NCI-H146 treated with DMSO at 0.1 percent for 48 hours (cell line): ENCODE measurements around the gene TMEM141.
A peak's percentile ranks its signal among the peaks of the same experiment; 100 is the strongest.
"Not testable (repeated sequence)": the region's sequence is repeated elsewhere in the genome, so short reads cannot be mapped to it uniquely, and the experiment has no call there.

Experiments
- DNase-seq: peaks from one replicate; lab custom pipeline; 2025; ENCODE audit not compliant: unreplicated experiment; lab: John Stamatoyannopoulos, UW

TMEM141 gene

DNA sequence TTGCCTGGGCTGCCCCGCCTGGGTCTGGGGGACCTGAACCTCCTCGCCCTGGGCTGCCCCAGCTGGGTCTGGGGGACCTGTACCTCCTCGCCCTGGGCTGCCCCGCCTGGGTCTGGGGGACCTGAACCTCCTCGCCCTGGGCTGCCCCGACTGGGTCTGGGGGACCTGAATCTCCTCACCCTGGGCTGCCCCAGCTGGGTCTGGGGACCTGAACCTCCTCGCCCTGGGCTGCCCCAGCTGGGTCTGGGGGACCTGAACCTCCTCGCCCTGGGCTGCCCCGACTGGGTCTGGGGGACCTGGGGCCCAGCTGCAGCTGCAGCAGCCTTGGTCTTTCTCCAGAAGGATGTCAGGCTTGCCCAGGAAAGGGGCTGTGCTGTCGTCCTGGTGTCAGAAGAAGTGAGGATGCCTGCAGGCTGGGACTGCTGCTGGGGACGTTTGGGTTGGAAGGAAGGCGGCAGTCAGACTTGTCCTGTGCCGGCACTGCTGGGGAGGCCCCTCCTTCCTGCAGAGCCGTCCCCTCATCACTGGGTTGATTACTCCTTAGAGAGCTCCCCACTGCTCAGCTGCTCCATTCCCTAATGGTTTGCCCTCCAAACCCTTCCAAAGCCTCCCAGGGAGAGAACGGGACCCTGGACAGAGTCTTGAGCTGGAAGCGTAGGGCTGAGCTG is 42.4 kb downstream of the TMEM141 start:
- not testable (repeated sequence) for DNase-seq

DNA sequence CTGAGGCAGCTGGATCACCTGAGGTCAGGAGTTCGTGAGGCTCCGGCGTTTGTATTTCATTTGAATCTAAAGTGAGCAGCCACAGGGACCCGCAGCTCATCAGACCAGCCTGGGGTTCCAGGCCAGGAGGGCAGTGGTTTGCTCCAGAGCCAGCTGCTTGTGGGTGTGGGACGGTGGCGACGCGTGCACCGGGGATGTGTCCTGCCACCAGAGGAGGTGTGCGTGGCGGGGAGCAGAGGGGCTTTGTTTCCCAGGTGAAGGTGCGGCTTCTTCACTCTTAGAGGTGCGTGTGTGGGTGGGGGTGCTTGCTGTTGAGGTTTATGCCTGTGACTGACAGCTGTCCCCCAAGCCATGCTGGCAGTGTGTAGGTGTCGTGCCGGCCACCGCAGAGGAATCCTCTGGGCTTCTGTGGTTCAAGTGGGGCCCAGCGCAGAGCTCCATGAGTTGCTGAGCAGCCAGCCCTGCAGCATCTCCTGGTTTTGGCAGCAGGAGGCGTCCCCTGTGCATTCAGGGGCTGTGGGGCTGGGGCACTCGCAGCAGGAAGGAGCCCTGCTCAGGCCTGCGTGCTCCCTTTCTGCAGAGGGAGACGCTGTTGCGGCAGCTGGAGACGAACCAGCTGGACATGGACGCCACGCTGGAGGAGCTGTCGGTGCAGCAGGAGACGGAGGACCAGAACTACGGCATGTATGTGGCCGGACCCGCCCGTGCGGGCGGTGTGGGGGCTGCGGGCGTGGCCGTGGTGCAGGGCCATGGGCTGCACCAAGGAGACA is 44.2 kb downstream of the TMEM141 start:
- DNase-seq, result no peak

DNA sequence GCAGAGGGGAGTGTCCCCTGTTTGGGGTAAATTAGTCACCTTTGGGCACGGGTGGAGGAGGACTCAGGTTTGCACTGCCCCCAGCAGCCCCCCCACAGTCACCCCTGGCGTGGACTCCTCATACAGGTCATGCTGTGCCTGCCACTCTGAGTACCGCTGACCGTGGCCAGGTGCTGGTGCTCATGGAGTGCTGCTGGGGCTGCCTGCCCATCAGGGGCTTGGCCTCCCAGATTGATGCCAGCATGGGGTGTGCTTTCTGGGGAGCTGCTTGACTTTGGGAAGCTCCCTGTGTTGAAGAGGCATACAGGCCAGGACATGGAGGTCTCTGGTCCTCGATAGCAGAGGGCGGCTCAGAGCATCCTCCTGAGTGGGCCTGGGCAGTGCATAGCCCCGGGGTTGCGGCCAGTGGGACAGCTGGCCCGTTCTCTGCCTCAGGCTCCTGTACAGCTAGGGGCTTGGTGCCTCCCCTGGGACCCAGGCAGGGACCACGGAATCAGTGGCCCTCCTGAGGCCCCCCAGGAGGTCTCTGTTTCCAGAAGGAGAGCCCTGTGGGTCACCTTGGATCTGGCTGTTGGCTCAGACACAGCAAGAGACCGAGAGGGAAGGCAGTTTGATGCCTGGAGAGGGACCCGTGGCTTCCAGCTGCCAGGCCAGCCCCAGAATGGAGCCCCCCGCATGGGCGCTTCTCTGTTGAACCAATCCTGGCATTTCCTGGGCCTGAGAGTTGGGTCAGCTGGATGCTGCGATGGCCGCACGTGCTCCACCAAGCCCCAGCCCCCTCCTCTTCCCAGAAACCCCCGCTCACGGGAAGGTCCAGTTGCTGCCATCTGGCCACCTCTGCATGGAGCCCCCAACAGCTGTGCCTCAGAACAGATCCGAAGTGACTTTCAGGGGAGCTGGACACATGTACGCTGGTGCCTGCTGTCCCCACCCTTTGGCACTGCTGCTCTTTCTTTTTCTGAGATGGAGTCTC is 45.1 kb downstream of the TMEM141 start:
- DNase-seq, result no peak

- no peak for DNase-seq
These were observed 46.2 kb downstream of the TMEM141 start for GRCh38 chr9:136837146-136837855.

- DNase-seq, result not testable (repeated sequence)
These were observed 46.7 kb downstream of the TMEM141 start for GRCh38 chr9:136837856-136838277.

GRCh38 chr9:136838314-136839228 is 47.4 kb downstream of the TMEM141 start:
- no peak for DNase-seq

- no peak for DNase-seq
These were observed 48.3 kb downstream of the TMEM141 start for GRCh38 chr9:136839229-136840139.

DNA sequence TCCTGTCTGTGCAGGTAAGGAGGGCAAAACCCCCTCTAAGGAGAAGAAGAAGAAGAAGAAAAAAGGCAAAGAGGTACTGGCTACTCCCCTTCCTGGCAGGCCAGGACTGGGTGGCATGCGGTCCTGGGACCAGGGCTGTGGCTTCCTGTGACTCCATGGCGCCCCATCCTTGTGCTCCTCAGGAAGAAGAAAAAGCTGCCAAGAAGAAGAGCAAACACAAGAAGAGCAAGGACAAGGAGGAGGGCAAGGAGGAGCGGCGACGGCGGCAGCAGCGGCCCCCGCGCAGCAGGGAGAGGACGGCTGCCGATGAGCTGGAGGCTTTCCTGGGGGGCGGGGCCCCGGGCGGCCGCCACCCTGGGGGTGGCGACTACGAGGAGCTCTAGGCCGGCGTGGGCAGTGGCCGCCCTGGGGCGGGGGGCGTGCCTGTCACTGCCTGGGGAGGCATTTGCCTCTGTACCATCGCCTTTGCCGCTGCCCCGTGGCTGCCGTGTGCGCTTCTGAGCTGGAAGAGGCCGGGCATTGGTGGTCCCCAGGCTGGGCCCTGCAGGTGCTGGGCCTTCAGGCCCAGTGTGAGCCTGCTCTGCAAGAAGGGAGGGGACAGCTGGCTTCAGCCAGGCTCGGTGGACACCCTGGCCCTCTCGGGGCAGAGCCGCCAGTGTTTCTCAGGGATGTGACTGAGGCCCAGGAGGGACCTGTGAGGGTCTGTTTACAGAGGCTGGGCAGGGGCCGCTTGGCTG is 49.2 kb downstream of the TMEM141 start:
- no peak for DNase-seq

DNA sequence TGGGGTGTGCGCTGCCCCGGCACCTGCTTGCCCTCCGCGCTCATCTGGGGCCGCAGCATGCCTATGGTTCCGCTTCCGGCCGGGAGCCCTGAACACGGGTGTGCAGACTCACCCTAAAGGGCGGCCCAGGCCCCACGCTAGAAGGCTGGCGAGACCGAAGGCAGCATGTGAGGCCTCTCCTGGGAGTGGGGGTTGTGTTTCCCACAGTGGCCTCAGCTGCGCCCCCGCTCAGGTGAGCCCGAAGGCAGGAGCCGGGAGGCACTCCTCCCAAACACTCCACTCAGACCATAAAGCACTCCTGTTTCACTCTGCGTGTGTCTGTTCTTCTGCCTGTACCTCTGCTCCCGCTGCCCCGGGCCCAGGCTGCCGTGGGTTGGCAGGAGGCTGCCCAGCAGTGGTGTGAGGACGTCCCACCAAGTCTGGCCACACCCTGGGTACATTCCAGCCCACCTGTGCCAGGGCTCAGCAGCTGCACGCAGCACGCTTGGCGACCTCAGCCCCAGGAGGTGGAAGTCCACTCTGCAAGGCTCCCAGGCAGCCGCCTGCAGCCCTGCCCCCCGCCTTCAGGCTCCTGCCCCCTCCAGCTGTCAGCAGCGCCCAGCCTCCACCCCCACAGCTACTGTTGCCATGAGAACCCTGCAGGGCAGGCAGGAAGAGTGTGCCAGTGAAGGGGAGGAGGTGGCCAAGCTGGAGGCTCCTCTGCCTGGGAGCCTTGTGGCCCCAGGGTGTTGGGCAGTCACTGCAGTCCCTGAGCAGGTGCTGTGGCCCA is 49.9 kb downstream of the TMEM141 start:
- peak; percentile 62 for DNase-seq

GRCh38 chr9:136841646-136842379 is 50.7 kb downstream of the TMEM141 start:
- DNase-seq, result not testable (repeated sequence)

- not testable (repeated sequence) for DNase-seq
These were observed 51.3 kb downstream of the TMEM141 start, which contains the start of gene AJM1 for GRCh38 chr9:136842380-136842948. Gene AJM1, plus strand, starts transcription at chr9:136842478. Its CDS starts 1,937 bp downstream, at chr9:136844415.
